ENCODE measurements around the gene SFTPA1. TPM values are rescaled to one million over a fixed set of nuclear protein-coding genes. Genes with fewer than 3 reads are reported as not detected.
"Not testable (repeated sequence)": the region's sequence is repeated elsewhere in the genome, so short reads cannot be mapped to it uniquely, and the experiment has no call there.

The SFTPA1 gene
- under 1 TPM in 1 of 4 donors, not detected in 3; 0.95 TPM for total RNA-seq

- Histone ChIP-seq H3K27ac (no peak within 1 kb of the TSS), H3K36me3 (no peaks in the 10 kb centered on the region), H3K9me3 (no peaks in the 10 kb centered on the region), H3K4me1 (no peaks in the 10 kb centered on the region), H3K27me3 (no peaks in the 10 kb centered on the region), H3K4me3 (no peak within 1 kb of the TSS)
- DNase-seq, result no peak
- TF ChIP-seq POLR2A (IDR thresholded peaks at IDR 0.05) (no peak), CTCF (IDR thresholded peaks at IDR 0.05) (no peak)
- intact Hi-C loops (cut with DNase I; ENCODE audit: low total_unique reads), result no loop called here
Measured at GRCh38 chr10:79610601-79611191, at the start of gene SFTPA1. Gene SFTPA1 (plus strand): TSS chr10:79610939. CDS start chr10:79611826, 887 bp downstream.

- Histone ChIP-seq H3K27ac (no peak overlapping the region), H3K36me3 (no peaks in the 10 kb centered on the region), H3K4me1 (no peaks in the 10 kb centered on the region), H3K4me3 (no peak overlapping the region), H3K27me3 (no peaks in the 10 kb centered on the region), H3K9me3 (no peaks in the 10 kb centered on the region)
- TF ChIP-seq CTCF (IDR thresholded peaks at IDR 0.05), result no peak
- TF ChIP-seq POLR2A (IDR thresholded peaks at IDR 0.05), result no peak
- intact Hi-C loops (cut with DNase I; ENCODE audit: low total_unique reads), result no loop called here
- no peak for DNase-seq
Measured at GRCh38 chr10:79561257-79561656, 49.5 kb upstream of the SFTPA1 start.

- TF ChIP-seq CTCF (IDR thresholded peaks at IDR 0.05), result peak; percentile 40 to 66 (median 52)
- no peak for TF ChIP-seq POLR2A (IDR thresholded peaks at IDR 0.05)
- Histone ChIP-seq H3K27me3 (no peaks in the 10 kb centered on the region), H3K9me3 (no peaks in the 10 kb centered on the region), H3K4me3 (no peak overlapping the region), H3K4me1 (no peaks in the 10 kb centered on the region), H3K36me3 (no peaks in the 10 kb centered on the region), H3K27ac (no peak overlapping the region)
- intact Hi-C loops (cut with DNase I; ENCODE audit: low total_unique reads), result no loop called here
- peak in 1 of 2 donors; percentile 38 for DNase-seq
Measured at GRCh38 chr10:79562135-79562756, 48.5 kb upstream of the SFTPA1 start.

GRCh38 chr10:79563426-79563825 lies 47.3 kb upstream of the SFTPA1 start:
- TF ChIP-seq POLR2A (IDR thresholded peaks at IDR 0.05), result no peak
- intact Hi-C loops (cut with DNase I; ENCODE audit: low total_unique reads), result no loop called here
- DNase-seq, result no peak

GRCh38 chr10:79570624-79571023 lies 40.1 kb upstream of the SFTPA1 start:
- H3K9me3 ChIP-seq; intact Hi-C loops (cut with DNase I; ENCODE audit: low total_unique reads); H3K27me3 ChIP-seq; H3K4me3 ChIP-seq; DNase-seq; H3K36me3 ChIP-seq; H3K27ac ChIP-seq; H3K4me1 ChIP-seq: not testable (repeated sequence)

More at GRCh38 chr10:79563426-79563825, 47.3 kb upstream of the SFTPA1 start:
- Histone ChIP-seq H3K27me3 (no peaks in the 10 kb centered on the region), H3K36me3 (no peaks in the 10 kb centered on the region), H3K27ac (no peak overlapping the region), H3K4me3 (no peak overlapping the region), H3K4me1 (no peaks in the 10 kb centered on the region), H3K9me3 (no peaks in the 10 kb centered on the region)

- intact Hi-C loops (cut with DNase I; ENCODE audit: low total_unique reads), result no loop called here
- no peaks in the 10 kb centered on the region for H3K36me3 ChIP-seq
- no peak for TF ChIP-seq CTCF (IDR thresholded peaks at IDR 0.05)
- no peak for TF ChIP-seq POLR2A (IDR thresholded peaks at IDR 0.05)
- no peaks in the 10 kb centered on the region for H3K27me3 ChIP-seq
- H3K4me1 ChIP-seq, result no peaks in the 10 kb centered on the region
- no peak for DNase-seq
- no peak overlapping the region for H3K4me3 ChIP-seq
- H3K27ac ChIP-seq, result no peak overlapping the region
- no peaks in the 10 kb centered on the region for H3K9me3 ChIP-seq
Measured at GRCh38 chr10:79579361-79579760, 31.4 kb upstream of the SFTPA1 start.

All from uterus (tissue), 4 donors.